DMS79 treated with DMSO at 0.1 percent for 48 hours (cell line): Measurements from ENCODE around the gene CYP2A6.
"Not testable (repeated sequence)": the region's sequence is repeated elsewhere in the genome, so short reads cannot be mapped to it uniquely, and the experiment has no call there.

Experiments used
- DNase-seq: peaks from one replicate; lab custom pipeline; 2025; lab: John Stamatoyannopoulos, UW

The CYP2A6 gene, protein sequence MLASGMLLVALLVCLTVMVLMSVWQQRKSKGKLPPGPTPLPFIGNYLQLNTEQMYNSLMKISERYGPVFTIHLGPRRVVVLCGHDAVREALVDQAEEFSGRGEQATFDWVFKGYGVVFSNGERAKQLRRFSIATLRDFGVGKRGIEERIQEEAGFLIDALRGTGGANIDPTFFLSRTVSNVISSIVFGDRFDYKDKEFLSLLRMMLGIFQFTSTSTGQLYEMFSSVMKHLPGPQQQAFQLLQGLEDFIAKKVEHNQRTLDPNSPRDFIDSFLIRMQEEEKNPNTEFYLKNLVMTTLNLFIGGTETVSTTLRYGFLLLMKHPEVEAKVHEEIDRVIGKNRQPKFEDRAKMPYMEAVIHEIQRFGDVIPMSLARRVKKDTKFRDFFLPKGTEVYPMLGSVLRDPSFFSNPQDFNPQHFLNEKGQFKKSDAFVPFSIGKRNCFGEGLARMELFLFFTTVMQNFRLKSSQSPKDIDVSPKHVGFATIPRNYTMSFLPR

DNA sequence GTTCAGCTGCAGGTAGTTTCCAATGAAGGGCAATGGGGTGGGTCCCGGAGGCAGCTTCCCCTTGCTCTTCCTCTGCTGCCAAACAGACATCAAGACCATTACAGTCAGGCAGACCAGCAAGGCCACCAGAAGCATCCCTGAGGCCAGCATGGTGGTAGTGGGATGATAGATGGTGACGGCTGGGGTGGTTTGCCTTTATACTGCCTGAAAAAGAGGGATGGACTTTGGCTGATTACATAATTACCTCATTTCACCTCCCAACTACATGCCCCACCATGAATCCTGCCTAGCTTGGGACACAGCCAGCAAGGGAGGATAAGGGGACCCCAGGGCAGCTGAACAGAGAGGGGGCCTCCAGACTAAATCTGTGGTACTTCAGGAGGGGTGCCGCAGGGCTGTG is at the start of gene CYP2A6:
Gene CYP2A6 (minus strand): TSS at position 171 of the 400 bp plus-strand sequence. CDS start 21 bp downstream, at position 150.
- not testable (repeated sequence) for DNase-seq

DNA sequence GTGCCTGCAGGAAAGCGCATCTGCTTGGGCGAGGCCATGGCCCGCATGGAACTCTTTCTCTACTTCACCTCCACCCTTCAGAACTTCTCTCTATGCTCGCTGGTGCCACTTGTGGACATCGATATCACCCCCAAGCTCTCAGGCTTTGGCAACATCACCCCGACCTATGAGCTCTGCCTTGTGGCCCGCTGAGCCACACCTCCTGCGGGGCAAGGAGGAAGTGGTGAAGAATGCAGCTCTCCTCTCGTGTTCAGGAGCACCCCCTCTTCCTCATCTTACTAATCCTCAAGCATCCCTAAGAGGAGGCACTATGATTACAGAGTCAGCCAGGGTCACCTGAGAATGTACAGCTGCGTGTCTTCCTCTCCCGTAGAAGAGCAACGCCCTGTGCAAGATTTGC is 49.7 kb upstream of the CYP2A6 start:
- not testable (repeated sequence) for DNase-seq

DNA sequence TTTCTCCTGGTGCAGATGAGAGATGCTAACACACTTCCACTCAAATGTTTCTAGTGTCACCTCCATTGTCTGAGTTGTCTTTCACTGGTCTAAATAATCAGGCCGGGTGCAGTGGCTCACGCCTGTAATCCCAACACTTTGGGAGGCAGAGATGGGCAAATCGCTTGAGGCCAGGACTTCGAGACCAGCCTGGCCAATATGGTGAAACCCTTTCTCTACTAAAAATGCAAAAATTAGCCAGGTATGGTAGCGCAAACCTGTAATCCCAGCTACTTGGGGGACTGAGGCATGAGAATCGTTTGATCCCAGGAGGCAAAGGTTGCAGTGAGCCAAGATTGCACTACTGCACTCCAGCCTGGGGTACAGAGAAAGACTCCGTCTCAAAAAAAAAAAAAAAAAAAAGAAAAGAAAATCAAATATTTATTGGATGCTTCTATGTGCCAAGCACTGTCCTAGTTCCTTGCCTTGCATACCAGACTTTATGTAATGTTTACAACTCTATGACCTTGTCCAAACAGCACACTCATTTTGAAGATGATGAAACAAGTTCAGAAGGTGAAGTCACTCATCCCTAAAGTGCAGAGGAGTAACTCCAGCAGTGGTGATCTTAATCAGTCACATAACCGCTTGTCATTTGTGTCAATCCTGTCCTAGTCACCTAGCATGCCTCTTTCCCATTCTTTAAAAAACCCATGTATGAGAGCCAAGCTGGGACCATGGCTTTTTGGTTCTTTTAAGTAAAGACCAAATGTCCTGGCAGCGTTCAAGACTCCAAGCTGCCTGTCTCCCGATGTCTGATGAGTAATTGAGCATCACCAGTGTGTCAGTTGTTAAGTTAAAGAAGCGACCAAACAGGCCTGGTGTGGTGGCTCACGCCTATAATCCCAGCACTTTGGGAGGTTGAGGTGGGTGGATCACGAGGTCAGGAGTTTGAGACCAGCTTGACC is 46.9 kb upstream of the CYP2A6 start:
- not testable (repeated sequence) for DNase-seq

DNA sequence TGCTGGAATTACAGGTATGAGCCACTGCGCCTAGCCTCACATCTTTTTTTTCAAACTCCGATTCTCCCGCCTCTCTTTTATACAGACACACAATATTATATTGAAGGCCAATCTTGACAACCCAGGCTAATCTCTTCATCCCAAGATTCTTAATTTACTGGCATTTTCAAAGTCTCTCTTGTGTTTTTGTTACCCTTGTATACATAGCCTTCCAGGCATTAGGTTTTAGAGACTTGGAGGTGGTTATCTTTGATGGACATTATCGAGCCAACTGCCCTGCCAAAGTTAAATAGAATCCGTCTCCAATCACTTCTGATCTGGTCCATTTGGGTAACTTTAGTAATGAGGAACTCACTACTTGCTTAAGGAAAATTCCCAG is 46.2 kb upstream of the CYP2A6 start:
- DNase-seq: no peak

DNA sequence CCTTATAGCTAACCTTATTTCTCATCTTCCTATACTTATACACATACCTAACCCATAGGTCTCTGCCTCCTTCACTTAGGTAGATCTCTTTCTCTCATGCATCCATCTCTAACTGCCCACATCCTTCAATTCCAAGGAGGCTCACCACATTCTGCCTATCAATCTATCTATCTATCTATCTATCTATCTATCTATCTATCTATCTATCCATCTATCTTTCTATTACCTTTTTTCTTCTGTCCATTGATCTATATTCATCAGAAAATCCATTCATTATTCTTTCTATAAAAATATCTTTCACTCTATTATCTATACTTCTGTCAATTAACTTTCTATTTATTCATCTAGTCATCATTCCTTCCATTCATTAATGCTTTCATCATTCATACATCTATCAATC is 42.9 kb upstream of the CYP2A6 start:
- no peak for DNase-seq

DNA sequence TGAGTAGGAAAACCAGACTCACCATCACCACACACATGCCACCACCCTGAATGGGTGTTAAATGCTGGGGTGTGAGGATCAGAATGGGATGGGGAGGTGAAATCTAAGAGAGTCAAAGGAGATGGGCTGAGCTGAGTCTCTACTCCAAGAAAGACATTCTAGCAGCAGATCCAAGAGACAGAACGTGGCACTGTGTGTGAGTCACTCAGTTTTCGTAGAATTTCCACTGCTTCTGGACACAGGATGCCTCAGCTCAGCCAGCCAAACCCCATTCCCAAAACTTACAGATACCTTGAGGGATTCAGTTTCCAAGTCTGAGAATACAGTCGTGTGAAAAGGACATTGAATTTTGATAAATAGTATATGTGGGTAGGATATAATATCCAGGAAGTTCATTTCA is 39.1 kb upstream of the CYP2A6 start:
- no peak for DNase-seq

DNA sequence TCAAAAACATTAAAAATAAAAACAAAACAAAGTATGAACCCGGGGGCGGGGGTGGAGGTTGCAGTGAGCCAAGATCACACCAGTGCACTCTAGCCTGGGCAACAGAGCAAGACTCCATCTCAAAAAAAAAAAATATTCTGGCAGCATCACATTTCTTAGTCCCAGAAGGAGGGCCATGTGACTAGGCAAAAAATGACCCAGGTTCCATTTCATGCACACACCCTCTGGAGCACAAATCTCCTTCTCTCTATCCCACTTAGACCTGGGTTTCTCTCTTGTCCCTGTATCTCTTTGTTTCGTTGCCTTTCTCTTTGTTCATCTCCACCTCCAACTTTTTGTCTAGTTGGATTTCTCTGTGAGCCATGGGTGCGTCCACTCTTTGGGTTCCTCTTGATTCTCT is 37.9 kb upstream of the CYP2A6 start:
- no peak for DNase-seq

DNA sequence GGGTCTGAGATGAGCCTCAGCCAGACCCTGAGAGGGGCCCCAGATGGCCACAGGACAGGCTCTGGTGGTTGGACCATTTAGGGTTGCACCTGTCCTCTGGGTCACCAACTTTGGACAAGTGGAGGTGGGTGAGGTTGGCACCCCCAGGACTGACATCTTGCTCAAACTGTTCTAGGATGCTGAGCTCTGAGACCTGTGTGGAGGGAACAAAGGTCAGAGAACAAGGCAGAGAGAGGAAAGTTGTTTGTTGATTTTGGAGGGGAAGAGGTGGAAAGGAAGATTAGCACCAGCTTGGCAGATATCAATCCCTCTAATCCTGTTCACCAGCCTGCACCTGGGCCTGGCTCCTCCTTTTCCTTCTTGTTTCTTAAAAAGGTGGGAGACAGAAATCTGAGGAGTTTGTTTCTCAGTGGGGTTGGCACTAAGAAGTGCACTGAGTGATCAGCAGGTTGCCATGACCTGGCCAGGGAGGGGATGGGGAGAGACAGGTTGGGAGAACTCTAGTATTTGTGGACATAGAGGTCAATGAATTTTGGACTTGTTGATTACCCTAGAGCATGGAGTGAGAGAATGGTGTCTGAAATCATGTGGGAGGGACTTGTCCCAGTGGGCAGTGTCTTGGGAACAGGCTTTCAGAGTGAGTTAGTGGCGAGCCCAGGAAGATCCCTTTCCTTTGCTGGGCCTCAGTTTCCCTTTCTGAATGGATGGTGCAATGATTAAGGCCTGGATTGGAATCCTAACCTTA is 34.1 kb upstream of the CYP2A6 start:
- DNase-seq: not testable (repeated sequence)

DNA sequence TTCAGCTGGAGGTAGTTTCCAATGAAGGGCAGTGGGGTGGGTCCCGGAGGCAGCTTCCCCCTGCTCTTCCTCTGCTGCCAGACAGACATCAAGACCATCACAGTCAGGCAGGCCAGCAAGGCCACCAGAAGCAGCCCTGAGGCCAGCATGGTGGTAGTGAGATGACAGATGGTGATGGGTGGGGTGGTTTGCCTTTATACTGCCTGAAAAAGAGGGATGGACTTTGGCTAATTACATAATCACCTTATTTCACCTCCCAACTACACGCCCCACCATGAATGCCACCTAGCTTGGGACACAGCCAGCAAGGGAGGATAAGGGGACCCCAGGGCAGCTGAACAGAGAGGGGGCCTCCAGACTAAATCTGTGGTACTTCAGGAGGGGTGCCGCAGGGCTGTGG is 31.8 kb upstream of the CYP2A6 start, which contains the start of gene CYP2A7:
Gene CYP2A7 (minus strand): TSS at position 170 of the 400 bp plus-strand sequence. CDS start 21 bp downstream, at position 149.
- not testable (repeated sequence) for DNase-seq

DNA sequence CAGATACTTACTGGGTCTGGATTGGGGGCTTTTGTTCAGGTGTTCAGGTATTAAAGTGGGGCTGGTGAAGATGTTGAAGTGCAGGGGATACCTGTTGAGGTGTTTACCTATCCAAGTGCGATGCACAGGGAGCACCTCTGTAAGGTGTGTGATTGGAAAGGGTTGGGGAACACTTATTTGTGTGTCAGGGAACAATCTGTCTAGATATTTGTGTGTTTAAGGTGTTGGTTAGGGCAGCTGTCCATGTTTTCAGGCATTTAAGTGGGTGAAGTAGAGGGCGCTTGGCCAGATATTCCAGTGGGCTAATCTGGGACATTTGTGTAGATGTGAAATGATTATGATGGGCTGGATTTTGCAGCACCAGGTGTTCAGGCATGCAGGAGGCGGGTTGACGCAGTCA is 29.1 kb upstream of the CYP2A6 start:
- not testable (repeated sequence) for DNase-seq

DNA sequence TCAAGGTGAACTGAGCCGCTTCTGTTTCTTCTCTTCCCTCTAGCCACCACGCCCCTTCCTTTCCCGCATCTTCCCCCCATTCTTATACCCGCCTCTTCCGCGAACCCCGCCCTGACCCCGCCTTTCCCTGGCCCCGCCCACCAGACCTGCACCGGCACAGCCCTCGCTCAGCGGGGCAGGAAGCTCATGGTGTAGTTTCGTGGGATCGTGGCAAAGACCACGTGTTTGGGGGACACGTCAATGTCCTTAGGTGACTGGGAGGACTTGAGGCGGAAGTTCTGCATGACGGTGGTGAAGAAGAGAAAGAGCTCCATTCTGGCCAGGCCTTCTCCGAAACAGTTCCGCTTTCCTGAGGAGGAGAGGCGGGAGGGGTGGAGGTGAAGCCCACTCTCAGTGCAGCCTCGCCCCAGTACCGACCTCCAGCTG is 25.3 kb upstream of the CYP2A6 start:
- not testable (repeated sequence) for DNase-seq

DNA sequence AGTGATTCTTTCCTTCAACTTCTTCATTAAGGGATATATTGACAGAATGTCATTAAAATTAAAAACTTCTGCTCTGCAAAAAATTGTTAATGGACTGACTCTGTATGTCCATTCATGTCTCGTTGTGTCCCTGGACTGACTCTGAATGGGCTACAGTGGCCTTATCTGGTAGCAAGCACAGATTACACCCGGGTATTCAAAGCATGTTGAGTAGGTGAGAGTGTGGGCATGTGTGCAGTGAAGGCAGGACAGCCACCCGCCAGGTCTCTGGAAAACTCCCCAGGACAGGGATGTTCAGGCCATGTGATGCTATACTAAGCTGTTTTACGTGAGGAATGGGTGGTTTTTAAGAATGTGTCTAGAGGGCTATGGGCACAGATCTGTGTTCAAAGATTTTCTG is 24.6 kb upstream of the CYP2A6 start:
- not testable (repeated sequence) for DNase-seq

DNA sequence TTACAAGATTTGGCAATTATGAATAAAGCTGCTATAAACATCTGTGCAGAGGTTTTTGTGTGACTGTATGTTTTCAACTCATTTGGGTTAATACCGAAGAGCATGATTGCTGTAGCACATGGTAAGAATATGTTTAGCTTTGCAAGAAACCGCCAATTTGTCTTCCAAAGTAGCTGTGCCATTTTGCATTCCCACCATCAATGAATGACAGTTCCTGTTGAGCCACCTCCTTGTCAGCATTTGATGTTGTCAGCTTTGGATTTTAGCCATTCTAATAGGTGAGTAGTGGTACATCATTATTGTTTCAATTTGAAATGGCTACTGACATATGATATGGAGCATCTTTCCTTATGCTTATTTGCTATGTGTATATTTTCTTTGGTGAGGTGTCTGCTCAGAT is 23.6 kb upstream of the CYP2A6 start:
- DNase-seq: not testable (repeated sequence)

DNA sequence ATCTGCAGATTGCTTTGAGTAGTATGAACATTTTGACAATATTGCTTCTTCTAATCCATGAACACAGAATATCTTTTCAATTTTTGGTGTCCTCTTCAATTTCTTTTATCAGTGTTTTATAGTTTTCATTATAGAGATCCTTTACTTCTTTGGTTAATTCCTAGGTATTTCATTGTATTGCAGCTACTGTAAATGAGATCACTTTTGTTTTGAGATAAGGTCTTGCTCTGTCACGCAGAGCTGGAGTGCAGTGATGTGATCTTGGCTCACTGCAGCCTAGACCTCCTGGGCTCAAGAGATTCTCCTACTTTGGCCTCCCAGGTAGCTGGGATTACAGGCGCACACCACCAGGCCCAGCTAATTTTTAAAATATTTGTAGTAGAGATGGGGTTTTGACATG is 22.0 kb upstream of the CYP2A6 start:
- DNase-seq: no peak

DNA sequence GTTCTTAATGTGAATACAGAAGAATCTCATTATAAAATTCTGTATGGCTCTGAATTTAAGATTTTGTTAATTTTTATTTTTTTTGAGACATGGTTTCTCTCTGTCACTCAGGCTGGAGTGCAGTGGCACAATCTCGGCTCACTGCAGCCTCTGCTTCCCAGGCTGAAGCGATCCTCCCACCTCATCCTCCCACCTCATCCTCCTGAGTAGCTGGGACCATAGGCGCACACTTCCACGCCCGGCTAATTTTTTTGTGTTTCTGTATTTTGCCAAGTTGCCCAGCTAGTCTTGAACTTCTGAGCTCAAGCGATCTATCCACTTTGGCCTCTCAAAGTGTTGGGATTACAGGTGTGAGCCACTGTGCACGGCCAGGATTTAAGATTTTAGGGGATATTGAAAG is 17.5 kb upstream of the CYP2A6 start:
- no peak for DNase-seq

DNA sequence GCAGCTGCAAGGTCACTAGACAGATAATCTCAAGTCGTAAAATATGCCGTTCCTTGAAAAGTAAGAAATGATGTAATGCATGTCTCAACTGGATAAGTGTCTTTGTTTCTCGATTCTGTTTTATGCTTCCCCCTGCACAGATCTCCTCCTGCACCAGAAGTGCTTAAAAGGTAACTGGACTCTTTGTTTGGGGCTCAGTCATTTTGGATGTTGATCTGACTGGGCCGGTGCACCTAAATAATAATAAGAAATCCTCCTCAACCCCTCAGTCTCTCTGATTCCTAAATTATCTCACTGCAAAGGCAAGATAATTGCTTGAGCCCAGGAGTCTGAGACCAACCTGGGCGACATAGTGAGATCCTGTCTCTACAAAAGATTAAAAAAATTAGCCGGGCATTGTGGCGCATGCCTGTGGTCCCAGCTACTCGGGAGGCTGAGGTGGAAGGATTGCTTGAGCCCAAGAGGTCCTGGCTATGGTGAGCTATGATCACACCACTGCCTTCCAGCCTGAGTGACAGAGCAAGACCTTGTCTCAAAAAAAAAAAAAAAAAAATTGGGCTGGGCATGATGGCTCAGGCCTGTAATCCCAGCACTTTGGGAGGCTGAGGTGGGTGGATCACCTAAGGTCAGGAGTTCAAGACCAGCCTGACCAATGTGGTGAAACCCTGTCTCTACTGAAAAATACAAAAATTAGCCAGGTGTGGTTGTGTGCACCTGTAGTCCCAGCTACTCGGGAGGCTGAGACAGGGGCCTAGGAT is 14.7 kb upstream of the CYP2A6 start:
- DNase-seq: not testable (repeated sequence)

DNA sequence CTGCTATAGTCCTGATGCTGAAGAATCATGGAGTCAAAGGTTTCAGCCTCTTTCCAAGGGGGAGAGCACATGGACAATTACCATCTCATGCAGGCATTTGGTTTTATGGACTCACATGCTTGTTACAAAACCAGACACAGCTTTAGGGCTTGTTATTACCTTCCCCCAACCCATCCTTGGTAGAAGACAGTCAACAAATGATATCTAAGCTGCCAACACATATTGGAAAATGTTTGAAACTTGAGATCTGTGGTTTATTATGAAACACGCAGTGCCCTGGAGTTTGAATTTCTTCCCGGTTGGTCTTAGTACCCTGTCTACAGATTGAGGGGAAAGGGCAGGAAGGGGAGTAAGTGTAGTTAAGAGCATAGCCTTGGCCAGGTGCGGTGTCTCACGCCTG is 12.5 kb upstream of the CYP2A6 start:
- no peak for DNase-seq

DNA sequence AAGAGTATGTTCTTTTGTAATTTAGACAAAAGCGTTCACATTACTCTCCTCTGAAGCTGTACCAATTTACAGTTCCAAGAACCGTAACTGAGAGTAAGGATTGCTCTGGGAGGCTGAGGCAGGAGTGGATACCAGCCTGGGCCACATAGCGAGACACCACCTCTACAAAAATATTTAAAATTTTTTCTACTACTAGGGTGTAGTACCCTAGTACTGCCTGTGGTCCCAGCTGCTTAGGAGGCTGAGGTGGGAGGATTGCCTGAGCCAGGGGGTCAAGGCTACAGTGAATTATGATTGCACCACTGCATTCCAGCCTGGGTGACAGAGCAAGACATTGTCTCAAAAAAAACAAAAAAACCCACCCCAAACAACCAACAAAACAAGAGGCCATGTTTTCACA is 12.1 kb upstream of the CYP2A6 start:
- DNase-seq: no peak

DNA sequence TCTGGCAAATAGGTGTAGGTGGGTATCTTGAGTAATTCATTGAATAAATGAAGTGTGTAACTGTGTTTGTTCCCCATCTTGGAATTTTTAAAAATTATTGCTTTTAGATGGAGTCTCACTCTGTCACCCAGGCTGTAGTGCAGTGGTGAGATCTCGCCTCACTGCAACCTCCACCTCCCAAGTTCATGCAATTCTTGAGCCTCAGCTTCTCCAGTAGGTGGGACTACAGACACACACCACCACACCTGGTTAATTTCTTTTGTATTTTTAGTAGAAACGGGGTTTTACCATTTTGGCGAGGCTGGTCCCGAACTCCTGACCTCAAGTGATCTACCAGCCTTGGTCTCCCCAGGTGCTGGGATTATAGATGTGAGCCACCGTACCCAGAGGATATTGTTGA is 7.9 kb upstream of the CYP2A6 start:
- no peak for DNase-seq

DNA sequence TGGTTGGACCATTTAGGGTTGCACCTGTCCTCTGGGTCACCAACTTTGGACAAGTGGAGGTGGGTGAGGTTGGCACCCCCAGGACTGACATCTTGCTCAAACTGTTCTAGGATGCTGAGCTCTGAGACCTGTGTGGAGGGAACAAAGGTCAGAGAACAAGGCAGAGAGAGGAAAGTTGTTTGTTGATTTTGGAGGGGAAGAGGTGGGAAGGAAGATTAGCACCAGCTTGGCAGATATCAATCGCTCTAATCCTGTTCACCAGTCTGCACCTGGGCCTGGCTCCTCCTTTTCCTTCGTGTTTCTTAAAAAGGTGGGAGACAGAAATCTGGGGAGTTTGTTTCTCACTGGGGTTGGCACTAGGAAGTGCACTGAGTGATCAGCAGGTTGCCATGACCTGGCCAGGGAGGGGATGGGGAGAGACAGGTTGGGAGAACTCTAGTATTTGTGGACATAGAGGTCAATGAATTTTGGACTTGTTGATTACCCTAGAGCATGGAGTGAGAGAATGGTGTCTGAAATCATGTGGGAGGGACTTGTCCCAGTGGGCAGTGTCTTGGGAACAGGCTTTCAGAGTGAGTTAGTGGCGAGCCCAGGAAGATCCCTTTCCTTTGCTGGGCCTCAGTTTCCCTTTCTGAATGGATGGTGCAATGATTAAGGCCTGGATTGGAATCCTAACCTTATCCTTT is 2.4 kb upstream of the CYP2A6 start:
- DNase-seq: not testable (repeated sequence)
